Caki2 (cell line): Measurements from ENCODE around the gene RPA3. TPM values are rescaled to one million over a fixed set of nuclear protein-coding genes. Genes with fewer than 3 reads are reported as not detected.

Experiments used
- DNase-seq: peaks from one replicate; pipeline ENCODE4 v3.0.0-alpha.2; 2015; ENCODE audit warnings: low read depth
- in situ Hi-C: cut with HindIII; loops from 2 replicates; pipeline ENCODE4 v1.10.0; 2016; ENCODE audit warnings: low sequenced_read_pairs, low pct_unique_long_range_greater_than_20kb, mixed read lengths
- total RNA-seq: library from RNA; depleted of rRNA; stranded (reverse); fragments of >200 nt; shearing (Covaris generic); gene quantifications from 2 replicates; pipeline ENCODE4 v1.2.3, GENCODE V29; 2014; ENCODE audit warnings: low replicate concordance

Gene RPA3
- total RNA-seq, 1 experiment from 2014 or later: 92.9 TPM

GRCh38 chr7:7738177-7738576 lies 19.8 kb upstream of the RPA3 start:
- DNase-seq: no peak
- in situ Hi-C loops: no loop called here

GRCh38 chr7:7737674-7738073 lies 19.3 kb upstream of the RPA3 start:
- DNase-seq: no peak
- in situ Hi-C loops: no loop called here

DNA sequence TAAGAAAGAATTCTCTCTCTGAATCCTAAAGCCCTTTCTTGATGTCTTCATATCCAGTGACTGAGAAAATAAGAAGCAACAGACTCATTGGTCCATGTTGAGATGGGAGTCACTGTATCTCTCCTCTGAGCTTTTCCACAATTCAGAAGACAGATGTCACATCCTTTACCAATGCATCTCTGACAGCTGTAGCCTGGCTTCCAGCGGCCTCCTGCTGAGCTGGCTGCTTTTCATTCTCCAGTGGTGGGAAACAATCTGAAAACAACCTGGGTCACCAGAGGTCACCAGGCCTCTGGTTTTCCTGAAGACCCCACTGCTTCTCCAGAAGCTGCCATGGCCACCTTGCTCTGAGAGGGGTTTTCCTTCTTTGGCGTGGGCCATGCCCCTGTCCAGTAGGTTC lies 18.3 kb upstream of the RPA3 start:
- DNase-seq: no peak
- in situ Hi-C loops: no loop called here

DNA sequence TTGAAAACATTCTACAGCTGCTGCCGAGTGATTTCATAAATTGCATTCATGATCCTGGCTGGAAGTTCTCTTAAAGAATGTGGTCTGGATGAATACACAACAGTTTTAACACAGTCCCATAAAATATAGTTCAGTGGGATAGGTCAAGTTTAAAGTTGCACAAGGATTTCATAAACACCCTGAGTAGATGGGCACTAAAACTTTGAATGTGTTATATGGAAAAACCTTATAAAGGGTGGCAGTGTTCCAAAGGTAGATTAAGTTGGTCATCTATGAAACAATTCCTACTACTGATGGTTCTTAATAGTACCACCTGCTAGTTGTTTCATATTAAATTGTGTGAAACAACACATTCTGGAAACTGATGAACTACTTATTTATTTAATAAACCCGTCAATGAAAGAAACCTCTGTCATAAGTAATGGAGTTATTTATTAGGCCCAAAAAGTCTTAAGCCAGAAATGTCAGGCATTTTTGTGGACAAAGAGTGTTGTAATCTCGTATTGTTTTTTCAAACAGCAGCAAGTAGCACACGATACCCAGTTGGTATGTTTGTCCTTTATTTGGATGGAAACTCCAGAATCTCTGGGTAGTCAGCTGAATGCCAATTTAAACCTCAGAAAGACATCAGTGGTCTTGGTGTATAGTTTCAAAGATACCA lies 14.3 kb upstream of the RPA3 start:
- no peak for DNase-seq
- in situ Hi-C loops: no loop called here

GRCh38 chr7:7731732-7732131 lies 13.3 kb upstream of the RPA3 start:
- in situ Hi-C loops: no loop called here
- no peak for DNase-seq

DNA sequence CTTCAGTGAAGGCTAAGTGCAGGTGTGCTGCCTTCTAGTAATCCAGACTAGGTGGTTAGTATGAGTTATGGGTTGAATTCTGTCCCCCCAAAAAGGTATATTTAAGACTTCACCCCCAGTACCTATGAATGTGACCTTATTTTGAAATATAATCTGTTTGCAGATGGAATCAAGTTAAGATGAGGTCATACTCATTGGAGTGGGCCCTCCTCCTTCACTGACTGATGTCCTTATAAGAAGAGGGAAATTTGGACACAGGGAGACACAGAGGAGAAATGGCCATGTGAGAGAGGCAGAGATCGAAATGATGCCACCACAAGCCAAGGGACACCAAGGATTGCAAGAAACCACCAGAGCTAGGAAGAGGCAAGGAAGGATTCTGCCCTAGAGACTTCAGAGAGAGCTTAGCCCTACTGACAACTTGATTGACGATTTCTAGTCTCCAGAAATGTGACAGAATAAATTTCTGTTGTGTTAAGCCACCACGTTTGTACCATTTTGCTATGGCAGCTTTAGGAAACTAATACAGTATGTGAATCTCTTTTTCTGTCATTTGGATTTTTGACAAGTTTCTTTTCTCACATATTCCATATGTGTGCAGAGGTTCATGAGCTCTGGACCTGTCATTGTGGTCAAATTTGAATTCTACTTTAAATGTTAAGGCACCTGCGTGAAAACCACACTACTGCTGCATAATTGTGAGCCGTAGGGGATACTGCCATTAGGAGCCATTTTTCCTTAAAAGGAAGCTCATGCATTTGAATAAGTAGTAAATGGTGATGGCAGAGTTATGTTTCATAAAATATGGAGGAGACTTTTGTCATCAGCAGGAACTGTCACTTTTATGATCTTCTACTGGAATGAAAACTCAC lies 2.6 kb upstream of the RPA3 start:
- no peak for DNase-seq
- in situ Hi-C loops: no loop called here

- no peak for DNase-seq
- in situ Hi-C loops: no loop called here
Measured at GRCh38 chr7:7720193-7720592, 1.8 kb upstream of the RPA3 start.

- in situ Hi-C loops: no loop called here
Measured at GRCh38 chr7:7719236-7719635, 829 bp upstream of the RPA3 start.

GRCh38 chr7:7713730-7714129 lies 4.7 kb downstream of the RPA3 start:
- no peak for DNase-seq
- in situ Hi-C loops: no loop called here

More at GRCh38 chr7:7719236-7719635, 829 bp upstream of the RPA3 start:
- DNase-seq: peak; percentile 40

DNA sequence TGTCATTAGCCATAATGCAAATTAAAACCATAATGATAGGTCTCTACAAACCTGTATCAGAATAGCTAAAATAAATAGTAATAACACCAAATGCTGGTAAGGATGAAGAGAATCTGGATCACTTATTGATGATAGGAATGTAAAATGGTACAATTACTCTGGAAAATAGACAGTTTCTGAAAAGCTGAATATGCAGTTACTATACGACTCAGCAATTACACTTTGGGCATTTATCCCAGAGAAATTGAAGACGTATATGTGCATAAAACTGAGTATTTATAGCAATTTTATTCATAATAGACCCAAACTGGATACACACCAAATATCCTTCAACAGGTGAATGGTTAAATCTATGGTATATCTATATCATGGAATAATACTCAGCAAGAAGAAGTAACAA lies 7.9 kb downstream of the RPA3 start:
- DNase-seq: no peak
- in situ Hi-C loops: no loop called here

DNA sequence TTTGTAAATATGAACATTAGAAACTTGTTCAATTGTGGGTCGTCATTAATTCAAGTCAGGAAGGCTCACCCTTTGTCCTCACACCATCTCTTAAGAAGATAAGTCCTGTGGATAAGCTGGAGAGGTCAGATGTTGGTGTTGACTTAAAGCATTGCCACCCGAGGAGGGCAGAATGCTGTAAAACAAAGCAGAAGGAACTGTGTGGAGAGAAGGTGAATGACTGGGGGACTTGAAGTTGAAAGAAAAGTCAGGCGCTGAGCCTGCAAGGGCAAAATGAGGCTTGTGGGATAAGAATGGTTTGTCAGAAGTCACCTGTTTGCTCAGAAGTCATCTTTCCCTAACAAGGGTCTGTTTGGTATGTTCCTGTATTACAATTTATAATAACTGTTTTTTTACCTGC lies 9.1 kb downstream of the RPA3 start:
- in situ Hi-C loops: no loop called here

GRCh38 chr7:7707806-7708205 lies 10.6 kb downstream of the RPA3 start:
- in situ Hi-C loops: no loop called here
- DNase-seq: no peak

More for the DNA sequence above, 9.1 kb downstream of the RPA3 start:
- no peak for DNase-seq

DNA sequence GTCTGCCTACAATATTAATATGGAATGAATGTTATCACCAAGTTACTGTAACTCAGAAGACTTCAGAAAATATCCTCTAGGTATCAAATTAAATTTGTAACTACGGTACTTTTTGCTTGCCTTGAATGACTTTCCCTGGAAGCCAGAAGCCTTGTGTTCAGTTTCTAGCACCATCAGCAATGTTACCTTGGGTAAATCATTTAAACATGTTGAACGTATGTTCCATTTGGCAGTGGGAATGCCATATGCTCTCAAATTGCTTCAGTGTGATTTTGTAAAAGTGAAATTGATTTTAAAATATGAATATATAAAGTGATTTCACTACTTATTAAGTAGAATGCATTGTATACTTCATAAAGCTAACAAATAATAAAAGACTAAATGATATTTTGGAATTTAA lies 11.2 kb downstream of the RPA3 start:
- in situ Hi-C loops: no loop called here
- DNase-seq: no peak

- DNase-seq: no peak
- in situ Hi-C loops: no loop called here
Measured at GRCh38 chr7:7706556-7707172, 11.7 kb downstream of the RPA3 start.

DNA sequence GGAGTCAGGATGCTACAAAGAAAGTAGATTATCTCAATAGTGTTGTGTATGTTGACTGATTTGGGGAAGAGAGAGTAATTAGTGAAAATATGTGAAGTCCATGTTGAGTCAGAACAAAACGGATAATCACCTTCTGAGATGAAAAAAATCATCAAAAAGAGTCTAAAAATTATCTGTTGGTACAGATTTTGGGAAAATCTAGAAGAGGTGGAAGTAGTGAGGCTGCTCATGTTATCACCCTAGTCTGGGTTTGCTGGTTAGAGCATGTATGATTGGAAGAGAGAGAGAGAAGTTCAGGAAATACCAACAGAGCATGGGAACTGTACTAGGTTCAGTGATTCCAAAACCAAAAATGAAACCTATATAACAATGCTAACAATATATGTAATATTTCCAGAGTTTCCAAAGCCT lies 12.3 kb downstream of the RPA3 start:
- no peak for DNase-seq
- in situ Hi-C loops: no loop called here

DNA sequence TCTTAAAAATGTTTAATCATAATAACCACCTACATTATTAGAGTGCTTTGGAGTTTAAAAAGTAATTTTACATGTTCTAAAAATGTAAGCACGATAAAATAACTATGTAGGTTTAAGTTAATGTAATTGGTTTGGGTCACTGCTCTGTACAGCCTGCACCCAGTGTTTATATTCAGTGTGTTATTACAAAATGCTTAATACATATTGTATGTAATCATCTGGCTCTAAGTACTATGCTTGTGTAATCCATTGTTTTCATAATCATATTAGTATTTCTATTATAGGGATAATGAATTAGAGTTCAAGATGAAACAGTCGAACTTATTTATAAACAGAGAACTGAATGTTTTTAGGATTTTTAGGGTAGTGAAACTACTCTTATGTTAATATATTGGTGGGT lies 13.1 kb downstream of the RPA3 start:
- in situ Hi-C loops: no loop called here
- no peak for DNase-seq

DNA sequence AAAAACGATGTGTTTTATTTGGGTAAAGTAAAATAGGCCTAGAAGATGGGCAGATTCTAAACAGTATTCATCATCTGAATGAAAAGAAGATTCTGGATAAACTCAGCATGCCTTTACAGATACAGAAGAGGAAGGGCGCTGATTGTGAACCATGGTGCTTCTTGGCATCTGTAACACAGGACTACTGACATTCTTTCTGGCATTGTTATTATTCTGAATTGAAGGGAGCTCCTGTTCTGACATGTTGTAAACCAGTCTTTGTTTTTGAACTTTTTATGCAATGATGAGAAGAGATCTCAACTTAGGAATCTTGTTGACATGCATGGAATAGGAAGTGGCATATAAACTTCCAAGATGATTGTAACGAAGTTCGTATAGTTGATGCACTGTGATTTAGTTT lies 13.5 kb downstream of the RPA3 start:
- no peak for DNase-seq
- in situ Hi-C loops: no loop called here

GRCh38 chr7:7703427-7703826 lies 15.0 kb downstream of the RPA3 start:
- no peak for DNase-seq
- in situ Hi-C loops: no loop called here

DNA sequence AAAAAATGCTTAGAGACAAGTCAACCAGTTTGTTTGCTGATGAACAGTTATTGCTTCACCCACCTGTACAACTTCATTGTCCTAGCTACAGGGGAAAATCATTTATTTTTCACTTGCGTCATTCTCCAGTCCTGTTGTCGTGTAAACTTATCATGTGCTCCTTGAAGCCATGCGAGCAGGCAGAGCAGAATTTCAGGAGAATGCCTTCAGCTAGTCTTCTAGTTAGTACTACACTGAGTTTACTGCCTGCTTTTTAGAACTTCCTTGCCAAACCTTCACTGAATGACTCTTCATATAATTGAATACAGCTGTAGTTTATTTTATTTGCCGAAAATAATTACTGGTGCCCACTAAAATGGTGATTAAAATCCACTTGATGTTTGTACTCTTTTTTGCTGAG lies 15.6 kb downstream of the RPA3 start:
- in situ Hi-C loops: no loop called here
- DNase-seq: no peak
